Measurements from ENCODE around the gene NOL7.

NOL7 gene

GRCh38 chr6:13638014-13638413 lies 22.9 kb downstream of the NOL7 start:
- Histone ChIP-seq H3K36me3 (peaks cover 2% of the 10 kb centered on the region), H3K9me3 (no peaks in the 10 kb centered on the region), H3K4me1 (ENCODE audit: control insufficient read depth in 1 of 2, insufficient read depth in 1 of 2, low read depth in 1 of 2, low read length in 1 of 2) (peaks cover 62 to 64% of the 10 kb centered on the region in 2 experiments), H3K4me3 (ENCODE audit: low read depth in 1 of 2, low read length in 1 of 2) (peak overlapping the region; percentile 36 to 41), H3K27ac (peak overlapping the region; percentile 81), H3K27me3 (no peaks in the 10 kb centered on the region)
- TF ChIP-seq, protein P1, sequence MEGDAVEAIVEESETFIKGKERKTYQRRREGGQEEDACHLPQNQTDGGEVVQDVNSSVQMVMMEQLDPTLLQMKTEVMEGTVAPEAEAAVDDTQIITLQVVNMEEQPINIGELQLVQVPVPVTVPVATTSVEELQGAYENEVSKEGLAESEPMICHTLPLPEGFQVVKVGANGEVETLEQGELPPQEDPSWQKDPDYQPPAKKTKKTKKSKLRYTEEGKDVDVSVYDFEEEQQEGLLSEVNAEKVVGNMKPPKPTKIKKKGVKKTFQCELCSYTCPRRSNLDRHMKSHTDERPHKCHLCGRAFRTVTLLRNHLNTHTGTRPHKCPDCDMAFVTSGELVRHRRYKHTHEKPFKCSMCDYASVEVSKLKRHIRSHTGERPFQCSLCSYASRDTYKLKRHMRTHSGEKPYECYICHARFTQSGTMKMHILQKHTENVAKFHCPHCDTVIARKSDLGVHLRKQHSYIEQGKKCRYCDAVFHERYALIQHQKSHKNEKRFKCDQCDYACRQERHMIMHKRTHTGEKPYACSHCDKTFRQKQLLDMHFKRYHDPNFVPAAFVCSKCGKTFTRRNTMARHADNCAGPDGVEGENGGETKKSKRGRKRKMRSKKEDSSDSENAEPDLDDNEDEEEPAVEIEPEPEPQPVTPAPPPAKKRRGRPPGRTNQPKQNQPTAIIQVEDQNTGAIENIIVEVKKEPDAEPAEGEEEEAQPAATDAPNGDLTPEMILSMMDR (IDR thresholded peaks at IDR 0.05), result no peak

DNA sequence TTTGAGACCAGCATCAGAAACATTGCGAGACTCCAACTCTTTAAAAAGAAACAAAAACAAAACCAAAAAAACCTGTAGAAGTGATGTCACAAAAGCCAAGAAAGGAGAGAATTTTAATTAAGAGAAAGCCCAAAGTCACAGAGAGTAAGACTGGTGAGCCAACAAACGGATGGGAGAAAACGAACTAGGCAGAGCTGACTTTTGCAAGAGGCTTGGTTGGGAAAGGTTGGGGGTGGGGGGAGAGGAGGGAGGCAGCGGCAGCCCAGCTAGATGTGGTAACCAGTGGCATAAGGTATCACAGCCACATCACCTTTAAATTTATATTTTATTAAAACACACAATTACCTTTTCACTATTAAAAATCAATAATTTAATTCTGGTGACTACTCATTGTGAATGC lies 23.5 kb downstream of the NOL7 start:
- Histone ChIP-seq H3K4me3 (ENCODE audit: low read depth in 1 of 2, low read length in 1 of 2) (peak overlapping the region; percentile 36 to 41), H3K27me3 (no peaks in the 10 kb centered on the region), H3K27ac (peak overlapping the region; percentile 81), H3K9me3 (no peaks in the 10 kb centered on the region), H3K4me1 (ENCODE audit: control insufficient read depth in 1 of 2, insufficient read depth in 1 of 2, low read depth in 1 of 2, low read length in 1 of 2) (peaks cover 62 to 64% of the 10 kb centered on the region in 2 experiments), H3K36me3 (peaks cover 8% of the 10 kb centered on the region)
- TF ChIP-seq, protein P1 (IDR thresholded peaks at IDR 0.05), result no peak

GRCh38 chr6:13641315-13641714 lies 26.2 kb downstream of the NOL7 start:
- no peak overlapping the region for H3K4me3 ChIP-seq (ENCODE audit: low read depth in 1 of 2, low read length in 1 of 2)
- H3K27ac ChIP-seq, result peak overlapping the region; percentile 12
- TF ChIP-seq, protein P1 (IDR thresholded peaks at IDR 0.05), result no peak
- no peaks in the 10 kb centered on the region for H3K9me3 ChIP-seq
- peaks cover 42 to 43% of the 10 kb centered on the region in 2 experiments for H3K4me1 ChIP-seq (ENCODE audit: control insufficient read depth in 1 of 2, insufficient read depth in 1 of 2, low read depth in 1 of 2, low read length in 1 of 2)
- peaks cover 10% of the 10 kb centered on the region for H3K36me3 ChIP-seq
- no peaks in the 10 kb centered on the region for H3K27me3 ChIP-seq

DNA sequence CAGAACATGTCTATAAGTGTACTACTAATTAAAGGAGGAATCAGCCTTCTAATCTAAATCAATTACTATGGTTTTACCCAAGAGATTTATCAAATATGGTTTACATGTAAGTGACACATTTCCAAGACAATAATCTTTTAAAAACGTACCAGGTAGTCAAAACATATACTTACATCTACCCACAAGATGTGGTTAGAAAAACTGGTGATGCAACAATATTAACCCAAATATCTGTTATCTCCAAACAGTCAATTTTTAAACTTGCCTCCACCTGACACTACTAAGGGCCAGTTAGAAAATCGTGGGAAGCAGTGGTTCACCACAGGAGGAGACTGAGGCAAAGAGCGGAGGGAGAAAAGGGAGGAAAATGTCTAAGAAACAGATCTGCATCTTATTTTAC lies 28.0 kb downstream of the NOL7 start:
- H3K4me3 ChIP-seq (ENCODE audit: low read depth in 1 of 2, low read length in 1 of 2), result no peak overlapping the region
- H3K36me3 ChIP-seq, result peaks cover 10% of the 10 kb centered on the region
- H3K27me3 ChIP-seq, result no peaks in the 10 kb centered on the region
- no peaks in the 10 kb centered on the region for H3K9me3 ChIP-seq
- peaks cover 35 to 40% of the 10 kb centered on the region in 2 experiments for H3K4me1 ChIP-seq (ENCODE audit: control insufficient read depth in 1 of 2, insufficient read depth in 1 of 2, low read depth in 1 of 2, low read length in 1 of 2)
- no peak overlapping the region for H3K27ac ChIP-seq
- TF ChIP-seq, protein P1 (IDR thresholded peaks at IDR 0.05), result no peak

GRCh38 chr6:13648850-13649249 lies 33.7 kb downstream of the NOL7 start:
- Histone ChIP-seq H3K27me3 (no peaks in the 10 kb centered on the region), H3K9me3 (no peaks in the 10 kb centered on the region), H3K4me1 (ENCODE audit: control insufficient read depth in 1 of 2, insufficient read depth in 1 of 2, low read depth in 1 of 2, low read length in 1 of 2) (peaks cover 13 to 19% of the 10 kb centered on the region in 2 experiments), H3K27ac (no peak overlapping the region), H3K36me3 (no peaks in the 10 kb centered on the region), H3K4me3 (ENCODE audit: low read depth in 1 of 2, low read length in 1 of 2) (no peak overlapping the region)
- TF ChIP-seq, protein P1 (IDR thresholded peaks at IDR 0.05), result no peak

- H3K36me3 ChIP-seq, result no peaks in the 10 kb centered on the region
- no peaks in the 10 kb centered on the region for H3K9me3 ChIP-seq
- peaks cover 13 to 22% of the 10 kb centered on the region in 2 experiments for H3K4me1 ChIP-seq (ENCODE audit: control insufficient read depth in 1 of 2, insufficient read depth in 1 of 2, low read depth in 1 of 2, low read length in 1 of 2)
- no peaks in the 10 kb centered on the region for H3K27me3 ChIP-seq
- no peak overlapping the region for H3K27ac ChIP-seq
- TF ChIP-seq, protein P1 (IDR thresholded peaks at IDR 0.05), result no peak
- H3K4me3 ChIP-seq (ENCODE audit: low read depth in 1 of 2, low read length in 1 of 2), result no peak overlapping the region
Measured at GRCh38 chr6:13649393-13649792, 34.3 kb downstream of the NOL7 start.

Measured in neutrophil (primary cell).